ENCODE data around the gene GLUD2. TPM values are rescaled to one million over a fixed set of nuclear protein-coding genes. Genes with fewer than 3 reads are reported as not detected.

The GLUD2 gene
- total and polyA plus RNA-seq, 2 of the 4 experiments (the other 2 are of a cell fraction) = 0.51 to 1.6 TPM

DNA sequence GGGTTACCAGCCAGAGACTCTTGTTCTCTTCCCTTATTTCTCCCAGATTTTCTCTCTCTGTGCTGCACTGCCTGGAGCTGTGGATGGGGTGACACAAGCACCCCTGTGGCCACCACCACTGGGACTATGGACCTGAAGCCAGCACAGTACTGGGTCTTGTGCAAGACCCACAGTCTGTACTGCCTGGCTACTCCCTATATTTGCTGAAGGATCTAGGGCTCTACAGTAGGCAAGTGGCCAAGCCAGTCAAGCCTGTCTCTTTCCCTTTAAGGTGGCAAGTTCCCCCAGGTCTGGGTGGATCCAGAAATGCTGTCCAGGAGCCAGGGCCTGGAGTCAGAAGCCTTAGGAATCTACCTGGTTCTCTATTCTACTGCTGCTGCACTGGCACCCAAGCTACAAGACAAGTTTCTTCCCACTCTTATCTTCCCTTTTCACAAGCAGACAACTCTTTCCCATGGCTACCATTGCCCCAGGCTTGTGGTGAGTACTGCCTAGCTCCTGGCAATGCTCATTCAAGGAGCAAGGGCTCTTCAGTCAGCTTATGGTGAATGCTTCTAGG is 33.4 kb upstream of the GLUD2 start:
- no peak overlapping the region for H3K4me2 ChIP-seq (ENCODE audit: low read depth, low read length)
- no peak overlapping the region for H3K9ac ChIP-seq (ENCODE audit: low read depth, low read length)
- CTCF ChIA-PET = no interaction called here
- H2BK5ac ChIP-seq (ENCODE audit: low read depth, low read length, poor library complexity, severe bottlenecking) = no peak overlapping the region
- peaks cover 2% of the 10 kb centered on the region; the same call in 1 of the 2 replicates for H3K9me3 ChIP-seq (ENCODE audit: control insufficient read depth, insufficient read depth, low read length)
- no peaks in the 10 kb centered on the region for H4K20me1 ChIP-seq (ENCODE audit: insufficient read depth, low read length)
- no peak overlapping the region for H3K4ac ChIP-seq (ENCODE audit: low read depth, low read length)
- H2AFZ ChIP-seq (replicated peaks; ENCODE audit: low read length, poor library complexity) = no peak overlapping the region
- in situ Hi-C loops (cut with MboI; ENCODE audit: low sequenced_read_pairs) = no loop called here
- H3K18ac ChIP-seq (ENCODE audit: low read depth, low read length) = no peak overlapping the region
- no peak for TF ChIP-seq SMC3 (IDR thresholded peaks at IDR 0.05; ENCODE audit: low read depth, low read length)
- TF ChIP-seq, protein P1, sequence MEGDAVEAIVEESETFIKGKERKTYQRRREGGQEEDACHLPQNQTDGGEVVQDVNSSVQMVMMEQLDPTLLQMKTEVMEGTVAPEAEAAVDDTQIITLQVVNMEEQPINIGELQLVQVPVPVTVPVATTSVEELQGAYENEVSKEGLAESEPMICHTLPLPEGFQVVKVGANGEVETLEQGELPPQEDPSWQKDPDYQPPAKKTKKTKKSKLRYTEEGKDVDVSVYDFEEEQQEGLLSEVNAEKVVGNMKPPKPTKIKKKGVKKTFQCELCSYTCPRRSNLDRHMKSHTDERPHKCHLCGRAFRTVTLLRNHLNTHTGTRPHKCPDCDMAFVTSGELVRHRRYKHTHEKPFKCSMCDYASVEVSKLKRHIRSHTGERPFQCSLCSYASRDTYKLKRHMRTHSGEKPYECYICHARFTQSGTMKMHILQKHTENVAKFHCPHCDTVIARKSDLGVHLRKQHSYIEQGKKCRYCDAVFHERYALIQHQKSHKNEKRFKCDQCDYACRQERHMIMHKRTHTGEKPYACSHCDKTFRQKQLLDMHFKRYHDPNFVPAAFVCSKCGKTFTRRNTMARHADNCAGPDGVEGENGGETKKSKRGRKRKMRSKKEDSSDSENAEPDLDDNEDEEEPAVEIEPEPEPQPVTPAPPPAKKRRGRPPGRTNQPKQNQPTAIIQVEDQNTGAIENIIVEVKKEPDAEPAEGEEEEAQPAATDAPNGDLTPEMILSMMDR (conservative IDR thresholded peaks at IDR 0.05; ENCODE audit: low read depth, low read length) = no peak
- TF ChIP-seq RAD21 (IDR thresholded peaks at IDR 0.05; ENCODE audit: low read length) = no peak
- no peak for TF ChIP-seq BHLHE40 (IDR thresholded peaks at IDR 0.05; ENCODE audit: low read depth, low read length)
- TF ChIP-seq, protein P2, sequence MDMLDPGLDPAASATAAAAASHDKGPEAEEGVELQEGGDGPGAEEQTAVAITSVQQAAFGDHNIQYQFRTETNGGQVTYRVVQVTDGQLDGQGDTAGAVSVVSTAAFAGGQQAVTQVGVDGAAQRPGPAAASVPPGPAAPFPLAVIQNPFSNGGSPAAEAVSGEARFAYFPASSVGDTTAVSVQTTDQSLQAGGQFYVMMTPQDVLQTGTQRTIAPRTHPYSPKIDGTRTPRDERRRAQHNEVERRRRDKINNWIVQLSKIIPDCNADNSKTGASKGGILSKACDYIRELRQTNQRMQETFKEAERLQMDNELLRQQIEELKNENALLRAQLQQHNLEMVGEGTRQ (IDR thresholded peaks at IDR 0.05; ENCODE audit: low read depth, low read length) = no peak
- H3K36me3 ChIP-seq (ENCODE audit: control insufficient read depth, insufficient read depth, low read length) = no peaks in the 10 kb centered on the region
- no peak overlapping the region for H3K27ac ChIP-seq (ENCODE audit: insufficient read depth, low read length)
- H3K14ac ChIP-seq (replicated peaks; ENCODE audit: low read depth, low read length) = no peak overlapping the region
- intact Hi-C loops (cut with micrococcal nuclease) = no loop called here
- no peaks in the 10 kb centered on the region for H3K9me1 ChIP-seq (ENCODE audit: insufficient read depth, low read length)
- ATAC-seq (ENCODE audit: low read depth) (no peak), DNase-seq (no peak)
- no peak overlapping the region for H2BK15ac ChIP-seq (ENCODE audit: low read depth, low read length)
- no peak overlapping the region for H4K5ac ChIP-seq (ENCODE audit: low read depth, low read length)
- H3K27me3 ChIP-seq (ENCODE audit: control insufficient read depth, insufficient read depth, low read length) = no peaks in the 10 kb centered on the region
- H2AK5ac ChIP-seq (ENCODE audit: low read depth, low read length) = no peak overlapping the region
- H4K91ac ChIP-seq (ENCODE audit: insufficient read depth, low read depth, low read length) = no peak overlapping the region
- no peak overlapping the region for H2AK9ac ChIP-seq (replicated peaks; ENCODE audit: low read depth, low read length, poor library complexity)
- H3K4me3 ChIP-seq (ENCODE audit: insufficient read depth, low read depth, low read length) = no peak overlapping the region
- no peak overlapping the region for H2BK120ac ChIP-seq (ENCODE audit: low read depth, low read length)
- no peak overlapping the region for H2BK20ac ChIP-seq (ENCODE audit: low read depth, low read length)
- H3K79me1 ChIP-seq (ENCODE audit: low read depth in 1 of 2, low read length in 2 of 2) = no peaks in the 10 kb centered on the region
- POLR2A ChIA-PET (ENCODE audit: unreplicated experiment) = no interaction called here
- no TSS peak for BruUV-seq (replicated peaks)
- no peak overlapping the region for H3K23ac ChIP-seq (ENCODE audit: low read depth, low read length)
- dilution Hi-C loops (cut with HindIII; ENCODE audit: low sequenced_read_pairs, unreplicated experiment) = no loop called here
- no peak overlapping the region for H4K8ac ChIP-seq (ENCODE audit: low read depth in 2 of 2, low read length in 2 of 2)
- H3K56ac ChIP-seq (ENCODE audit: extremely low read depth, insufficient read depth, low read length) = no peak overlapping the region
- no peaks in the 10 kb centered on the region for H3K4me1 ChIP-seq (ENCODE audit: control insufficient read depth, insufficient read depth, low read length)
